Activated CD8-positive, alpha-beta memory T cell treated with anti-CD3 and anti-CD28 coated beads for 4 hours (primary cell): ENCODE results near the gene CTIF.

Source experiments
- DNase-seq, 2 donors: peaks; one replicate each; pipeline ENCODE4 v3.0.0-alpha.2; 2020; ENCODE audit warnings: low read depth in 2 of 2

CTIF gene

DNA sequence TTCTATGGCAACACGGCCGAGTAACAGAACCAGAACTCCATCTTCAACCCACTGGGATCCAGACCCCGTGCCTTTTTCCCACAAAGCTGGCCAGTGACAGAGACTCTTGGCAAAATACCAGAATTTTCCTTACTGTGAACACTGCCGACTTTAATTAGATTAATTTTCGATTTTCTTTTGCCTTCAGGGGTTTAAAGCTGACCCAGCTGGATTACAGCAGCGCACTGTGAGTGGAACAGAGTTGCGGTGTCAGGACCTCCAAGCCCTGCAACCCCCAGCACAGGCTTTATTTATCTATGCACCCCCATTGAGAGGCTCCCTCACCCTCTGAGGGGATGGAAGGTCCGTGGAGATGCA is 36.4 kb downstream of the CTIF start:
- no peak for DNase-seq

DNA sequence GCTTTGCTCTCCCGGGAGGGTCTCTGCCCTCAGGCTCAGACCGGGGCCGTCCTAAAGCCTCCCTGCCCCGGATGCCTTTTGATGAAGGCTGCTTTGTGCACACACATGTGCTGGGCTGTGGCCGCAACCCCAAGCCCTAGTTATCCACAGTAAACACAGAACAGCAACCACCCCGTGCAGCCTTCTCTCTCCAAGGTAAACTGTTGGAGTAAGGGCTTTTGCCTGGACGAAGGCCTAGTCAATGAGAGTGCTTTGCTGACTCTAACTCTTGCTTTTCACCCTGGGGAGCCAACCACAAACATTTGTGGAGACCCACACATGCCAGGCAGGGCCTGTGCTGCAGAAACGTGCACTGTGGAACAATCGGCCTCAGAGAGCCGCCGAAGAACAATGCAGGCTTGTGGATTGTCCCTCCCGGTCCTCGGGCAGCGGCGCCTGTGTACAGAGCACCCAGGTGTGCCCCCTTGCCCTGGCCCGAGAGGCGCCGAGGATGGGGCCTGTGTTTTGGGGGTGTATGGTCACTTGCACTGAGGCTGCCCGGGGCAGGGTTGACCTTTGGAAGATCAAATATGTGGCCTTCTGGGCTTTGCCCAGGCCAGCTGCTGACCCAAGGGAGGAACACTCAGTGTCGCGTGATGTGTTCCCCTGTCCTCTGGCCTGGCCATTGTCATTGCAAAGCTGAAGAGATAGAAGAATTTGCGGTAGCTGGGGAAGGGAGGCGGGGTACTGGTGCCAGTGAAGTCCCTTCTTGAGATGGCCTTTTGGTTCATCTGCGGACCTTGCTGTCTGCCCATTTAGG is 37.0 kb downstream of the CTIF start:
- no peak for DNase-seq

DNA sequence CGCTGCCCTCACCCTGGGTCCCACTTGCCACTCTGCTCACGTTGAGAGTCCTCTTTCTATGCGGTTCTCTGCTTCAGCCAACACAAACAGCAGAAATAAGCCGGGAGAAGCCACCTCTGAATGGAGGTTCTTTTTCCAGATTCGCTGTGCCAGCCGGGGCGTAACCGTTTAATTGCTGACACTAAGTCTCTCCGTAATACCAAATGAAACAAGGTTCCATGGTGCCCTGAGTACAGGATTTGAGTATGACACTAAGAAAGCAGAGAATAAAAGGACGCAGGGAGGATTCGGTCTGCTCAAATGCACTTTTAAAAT is 37.6 kb downstream of the CTIF start:
- no peak for DNase-seq

DNA sequence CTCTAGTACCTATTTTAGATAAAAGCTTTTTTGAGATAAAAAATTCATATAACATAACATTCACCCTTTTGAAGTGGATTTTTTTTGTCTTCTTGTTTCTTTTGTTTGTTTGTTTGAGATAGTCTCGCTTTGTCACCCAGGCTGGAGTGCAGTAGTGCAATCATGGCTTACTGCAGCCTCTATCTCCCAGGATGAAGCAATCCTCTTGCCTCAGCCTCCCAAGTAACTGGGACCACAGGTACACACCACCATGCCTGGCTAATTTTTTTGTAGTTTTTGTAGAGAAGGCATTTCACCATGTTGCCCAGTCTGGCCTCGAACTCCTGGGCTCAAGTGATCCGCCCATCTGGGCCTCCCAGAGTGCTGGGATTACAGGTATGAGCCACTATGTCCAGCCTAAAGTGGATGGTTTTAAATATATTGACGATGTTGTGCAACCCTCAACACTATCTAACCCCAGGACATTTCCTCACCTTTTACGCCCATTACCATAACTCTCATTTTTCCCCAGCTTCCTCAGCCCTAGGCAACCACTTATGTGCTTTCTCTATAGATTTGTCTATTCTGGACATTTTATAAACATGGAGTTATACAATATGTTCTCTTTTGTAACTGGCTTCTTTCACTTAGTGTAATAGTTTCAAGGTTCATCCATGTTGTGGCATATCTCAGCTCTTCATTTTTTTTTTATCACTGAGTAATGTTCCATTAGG is 38.8 kb downstream of the CTIF start:
- DNase-seq: no peak

DNA sequence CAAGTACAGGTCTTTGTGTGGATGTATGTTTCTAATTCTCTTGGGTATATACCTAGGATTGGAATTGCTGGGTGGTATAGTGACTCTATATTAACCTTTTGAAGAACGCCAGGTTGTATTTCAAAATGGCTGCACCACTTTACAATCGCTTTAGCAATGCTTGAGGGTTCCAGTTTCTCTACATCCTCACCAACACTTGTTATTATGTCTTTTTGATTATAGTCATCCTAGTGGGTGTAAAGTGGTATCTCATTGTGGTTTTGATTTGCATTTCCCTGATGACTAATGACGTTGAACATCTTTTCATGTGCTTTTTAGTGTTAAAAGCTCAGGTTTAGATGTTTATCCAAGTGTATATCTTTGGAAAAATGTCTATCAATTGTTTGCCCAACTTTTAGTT is 39.5 kb downstream of the CTIF start:
- DNase-seq: no peak

DNA sequence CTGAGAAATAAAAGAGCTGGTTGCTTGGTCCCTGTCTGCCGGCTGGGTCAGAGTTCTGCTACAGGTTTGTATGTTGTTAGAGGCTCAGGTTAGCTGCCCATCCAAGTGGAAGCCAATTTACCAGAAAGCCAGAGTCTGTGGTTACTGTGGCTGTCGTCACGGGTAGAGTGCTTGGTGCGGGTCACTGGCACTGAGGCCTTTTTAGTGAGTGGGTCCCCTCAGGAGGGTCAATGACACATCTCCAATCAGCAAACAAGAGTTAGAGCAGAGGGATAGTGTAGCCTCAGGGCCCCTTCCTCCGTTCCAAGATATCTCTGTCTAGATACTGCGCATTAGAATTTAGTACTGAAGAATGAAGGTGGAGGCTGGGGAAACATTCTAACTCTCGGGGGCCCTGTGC is 41.2 kb downstream of the CTIF start:
- no peak for DNase-seq

DNA sequence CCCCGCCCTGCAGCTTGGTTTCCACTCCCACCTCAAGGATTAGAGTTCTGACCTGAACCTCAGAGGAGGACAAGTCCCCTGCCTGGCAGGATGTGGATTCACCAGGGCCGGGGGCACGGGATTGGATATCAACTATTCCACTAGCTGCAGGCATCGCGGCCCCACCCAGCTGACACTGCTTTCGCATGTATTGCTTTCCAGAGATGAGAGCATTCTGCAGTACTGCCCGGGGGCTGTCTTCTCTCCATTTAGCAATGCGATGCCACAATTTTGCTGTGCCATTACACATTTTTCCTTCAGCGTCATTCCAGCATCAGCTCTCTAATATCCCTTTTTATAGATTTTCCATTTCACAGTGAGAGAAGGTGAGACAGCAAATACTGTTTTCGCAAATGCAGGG is 42.0 kb downstream of the CTIF start:
- DNase-seq: no peak

DNA sequence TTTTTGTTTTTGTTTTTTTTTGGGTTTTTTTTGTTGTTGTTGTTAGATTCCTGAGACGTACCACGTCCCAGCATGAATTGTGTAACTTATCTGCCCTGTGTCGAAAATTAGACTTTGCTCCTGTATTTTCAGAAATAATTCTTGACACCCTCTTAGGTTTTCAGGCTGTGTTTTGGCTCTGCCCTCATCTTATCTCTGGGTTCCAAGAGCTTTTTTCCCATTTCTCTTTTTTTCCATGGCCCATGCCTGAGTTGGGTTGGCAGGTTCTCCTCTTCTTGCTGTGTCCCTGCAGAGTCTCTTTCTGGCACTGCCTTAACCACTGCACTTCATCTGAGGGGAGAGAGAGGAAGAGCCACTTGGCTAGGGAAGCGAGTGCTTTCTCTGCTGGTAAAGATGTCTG is 42.4 kb downstream of the CTIF start:
- no peak for DNase-seq

DNA sequence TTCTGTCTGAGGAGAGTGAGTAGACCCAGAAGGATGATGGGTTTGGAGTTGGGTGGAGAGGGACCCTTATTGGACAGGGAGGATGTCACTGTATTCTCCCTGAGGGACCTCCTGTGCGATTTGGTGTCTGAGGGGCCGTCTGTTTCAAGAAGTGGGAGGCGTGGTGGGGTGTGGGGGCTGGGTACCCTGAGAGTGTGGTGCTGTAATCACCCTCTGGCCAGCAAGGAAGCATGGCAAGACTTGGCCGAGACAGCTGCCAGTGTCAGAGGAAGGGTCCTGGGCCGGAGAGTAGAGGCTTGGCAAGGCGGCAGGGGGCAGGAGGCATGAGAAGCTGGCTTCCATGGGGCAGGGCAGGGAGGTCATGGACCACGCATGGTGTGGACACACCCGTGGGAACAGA is 43.1 kb downstream of the CTIF start:
- no peak for DNase-seq

DNA sequence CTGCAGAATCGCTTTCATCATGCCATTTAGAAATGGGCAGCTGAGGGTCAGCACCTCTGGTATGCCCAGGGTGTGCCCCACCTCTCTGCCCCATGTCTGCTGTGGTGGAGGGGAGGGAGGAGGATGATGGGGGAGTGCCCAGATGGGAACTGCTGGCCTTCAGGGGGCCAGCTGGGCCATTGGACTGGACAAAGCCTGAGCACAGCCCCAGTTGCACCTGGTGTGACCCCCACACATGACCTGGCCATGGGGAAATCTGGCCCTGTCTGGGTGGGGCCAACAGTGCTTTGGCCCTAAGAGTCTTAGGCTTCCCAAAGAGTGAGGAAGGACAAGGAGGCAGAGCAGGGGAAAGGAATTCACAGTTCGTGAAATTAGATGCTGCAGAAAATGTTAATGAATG is 44.1 kb downstream of the CTIF start:
- DNase-seq: no peak

DNA sequence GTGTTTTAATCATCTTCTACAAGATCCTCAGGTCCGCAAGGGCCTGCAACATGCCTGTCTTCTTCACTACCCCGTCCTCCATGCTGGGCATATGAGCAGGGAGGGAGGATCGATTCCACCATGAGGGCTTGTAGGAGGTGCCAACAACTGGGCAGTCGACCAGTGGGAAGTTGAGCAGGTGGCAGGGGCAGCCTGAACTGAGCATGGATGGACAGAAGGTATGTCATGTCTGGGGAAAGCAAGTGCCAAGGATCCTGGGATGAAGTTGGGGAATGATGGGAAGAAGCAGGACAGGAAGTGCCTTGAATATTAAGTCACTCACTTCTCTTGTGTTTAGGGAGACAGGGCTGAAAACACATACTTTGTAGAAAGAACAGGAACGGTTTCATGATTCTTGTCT is 44.7 kb downstream of the CTIF start:
- no peak for DNase-seq

DNA sequence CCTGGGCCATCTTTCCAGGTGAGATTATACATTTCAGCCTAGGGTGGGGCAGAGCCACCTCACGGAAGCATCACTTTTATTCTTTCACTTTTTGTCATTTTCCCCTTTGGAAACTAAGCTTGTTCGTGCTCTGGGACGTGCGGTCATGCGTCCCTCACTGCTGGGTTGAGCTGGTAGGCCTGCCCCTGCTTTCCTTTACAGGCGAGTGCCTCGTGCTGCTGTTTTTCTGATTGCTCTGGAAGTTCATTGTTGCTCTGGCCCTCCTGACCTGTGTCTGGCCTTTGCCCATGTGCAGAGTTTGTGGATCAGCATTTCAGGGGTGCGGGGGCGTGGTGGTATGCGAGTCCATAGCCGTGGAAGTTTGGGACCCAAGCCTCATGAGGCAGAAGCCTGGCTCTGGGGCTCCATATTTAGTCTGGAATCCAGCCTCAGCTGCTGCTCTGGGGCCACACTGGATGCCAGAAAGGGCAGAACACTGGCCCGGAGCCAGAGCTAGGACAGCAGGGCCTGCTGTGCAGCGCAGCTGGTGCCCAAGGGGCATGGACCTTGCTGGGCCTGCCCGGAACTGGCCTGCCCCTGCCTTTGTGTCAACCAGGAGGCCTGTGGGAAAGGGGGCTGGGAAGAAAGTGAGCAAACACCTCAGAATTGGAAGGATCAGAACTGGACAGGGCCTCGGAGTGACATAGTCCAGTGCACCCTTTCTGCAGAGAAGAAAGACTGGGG is 51.1 kb downstream of the CTIF start:
- no peak for DNase-seq

DNA sequence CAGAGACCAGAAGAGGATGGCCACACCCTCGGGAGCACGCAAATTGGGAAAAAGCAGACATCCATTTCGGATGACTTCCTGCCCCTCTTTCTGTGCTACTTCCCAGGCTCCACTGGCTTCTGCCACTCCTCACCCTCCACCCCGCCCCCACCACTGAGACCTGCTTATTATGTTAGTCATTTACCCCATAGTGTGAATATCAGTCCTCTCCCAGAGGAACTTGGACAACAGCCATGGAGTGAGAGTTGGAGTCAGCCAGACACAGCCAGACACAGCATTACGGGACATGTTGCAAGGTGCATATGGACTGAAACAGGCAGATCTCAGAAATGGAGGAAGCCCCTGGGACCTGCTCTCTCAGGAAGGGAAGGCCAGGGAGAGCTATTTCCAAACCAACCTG is 51.8 kb downstream of the CTIF start:
- no peak for DNase-seq

DNA sequence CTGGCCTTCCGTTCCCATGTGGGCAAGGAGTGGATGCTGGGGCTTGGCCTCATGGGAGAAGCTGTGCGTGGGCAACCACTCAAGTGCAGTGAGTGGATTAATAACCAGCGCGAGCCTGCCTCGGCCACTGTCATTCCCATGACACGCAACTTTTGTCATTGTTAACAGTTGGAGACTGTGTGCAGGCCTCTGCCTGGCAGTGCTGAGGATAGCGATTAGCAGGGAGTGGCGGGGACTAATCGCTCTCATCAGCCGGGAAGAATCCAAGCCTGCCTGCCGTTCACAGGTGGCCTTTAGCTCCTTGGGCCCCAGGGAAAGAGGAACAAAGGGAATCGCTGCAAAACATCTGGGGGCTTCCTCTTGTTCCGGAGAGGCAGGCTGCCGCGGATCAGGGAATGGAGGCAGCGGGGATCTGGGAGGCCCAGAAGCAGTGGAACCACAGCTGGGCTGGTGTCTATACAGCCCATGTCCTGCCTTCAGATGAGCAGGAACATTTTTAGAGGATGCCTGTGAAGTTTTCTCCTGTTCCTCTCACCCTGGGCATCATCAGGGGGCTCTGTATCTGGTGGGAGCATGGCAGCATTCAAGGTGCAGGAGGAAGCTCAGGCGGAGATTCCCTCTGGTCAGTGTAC is 53.8 kb downstream of the CTIF start:
- no peak for DNase-seq

DNA sequence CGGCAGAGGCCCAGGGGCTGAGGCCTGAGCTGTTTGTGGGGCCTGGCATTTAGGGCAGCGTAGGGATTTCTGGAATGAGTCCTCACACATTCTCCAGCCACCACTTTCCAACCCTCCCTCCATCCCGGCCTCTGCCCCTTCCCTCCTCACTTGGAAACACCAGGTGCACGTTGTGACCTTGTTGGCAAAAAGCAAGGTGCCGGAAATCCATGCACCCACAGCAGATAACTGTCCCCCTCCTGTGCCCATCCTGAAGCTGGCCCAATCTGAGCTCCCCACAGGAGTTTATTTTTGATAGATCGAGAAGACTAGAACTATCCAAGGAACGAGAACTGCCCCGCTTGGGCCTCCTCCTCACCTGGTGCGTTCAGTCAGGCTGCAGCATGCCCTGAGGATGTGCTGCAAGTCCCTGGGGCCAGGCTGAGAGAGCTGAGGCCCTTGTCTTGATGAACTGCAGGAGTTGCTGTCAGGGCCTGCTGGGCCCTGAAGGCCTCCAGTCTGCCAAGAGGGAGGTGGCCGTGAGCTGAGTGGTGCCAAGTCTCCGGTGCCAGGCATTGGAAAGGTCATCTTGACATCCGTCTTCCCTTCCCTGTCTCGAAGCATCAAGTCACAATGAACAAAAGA is 55.8 kb downstream of the CTIF start:
- DNase-seq: no peak

DNA sequence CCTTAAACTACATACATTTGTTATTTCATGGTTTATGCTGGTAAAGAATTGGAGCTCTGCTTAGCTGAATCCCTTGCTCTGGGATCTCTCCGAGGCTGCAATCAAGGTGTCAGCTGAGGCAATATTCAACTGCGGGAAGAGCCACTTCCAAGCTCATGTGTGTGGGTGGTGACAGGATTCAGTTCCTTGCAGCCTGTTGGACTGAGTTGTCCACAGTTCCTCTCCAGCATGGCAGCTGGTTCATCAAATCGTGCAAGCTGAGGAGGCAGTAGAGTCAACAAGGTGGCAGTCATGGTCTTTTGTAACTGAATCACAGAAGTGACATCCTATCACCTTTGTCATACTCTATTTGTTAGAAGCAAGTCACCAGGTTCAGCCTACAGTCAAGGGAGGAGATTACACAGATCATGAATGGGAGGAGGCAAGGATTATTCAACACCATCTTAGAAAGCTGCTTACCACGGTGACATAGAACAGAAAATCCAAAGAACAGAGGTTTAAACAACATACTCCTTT is 56.9 kb downstream of the CTIF start:
- no peak for DNase-seq

DNA sequence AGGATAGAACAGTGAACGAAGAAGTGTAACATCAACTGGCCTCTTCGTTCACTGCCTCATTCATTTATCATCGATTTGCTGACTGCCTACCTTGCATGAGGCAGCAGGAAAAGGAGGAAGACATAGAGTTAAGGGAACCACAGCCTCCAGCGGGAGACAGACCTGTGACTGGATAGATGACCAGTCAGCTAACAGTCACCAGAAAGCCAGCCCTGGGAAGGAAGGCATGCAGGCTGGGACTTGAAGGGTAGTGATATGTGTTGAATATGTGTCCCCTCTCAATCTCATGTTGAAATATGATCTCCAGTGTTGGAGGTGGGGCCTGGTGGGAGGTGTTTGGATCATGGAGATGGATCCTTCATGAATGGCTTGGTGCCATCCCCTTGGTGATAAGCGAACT is 58.3 kb downstream of the CTIF start:
- no peak for DNase-seq

DNA sequence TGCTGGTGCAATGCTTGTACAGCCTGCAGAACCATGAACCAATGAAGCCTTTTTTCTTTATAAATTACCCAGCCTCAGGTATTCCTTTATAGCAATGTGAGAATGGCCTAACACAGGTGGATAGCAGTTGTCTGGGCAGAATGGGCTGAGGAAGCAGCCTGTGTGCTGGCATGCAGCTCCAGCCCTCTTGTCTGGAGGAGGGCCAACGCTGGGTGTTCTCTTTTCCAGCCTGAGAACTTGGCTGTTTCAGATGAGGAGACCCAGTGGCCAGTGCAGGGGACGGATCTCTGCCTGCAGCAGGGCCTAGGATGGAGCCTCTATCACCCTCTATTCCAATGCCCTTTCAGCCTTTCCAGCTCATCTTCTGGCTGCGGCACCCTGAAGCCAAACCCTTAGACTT is 58.8 kb downstream of the CTIF start:
- DNase-seq: no peak

DNA sequence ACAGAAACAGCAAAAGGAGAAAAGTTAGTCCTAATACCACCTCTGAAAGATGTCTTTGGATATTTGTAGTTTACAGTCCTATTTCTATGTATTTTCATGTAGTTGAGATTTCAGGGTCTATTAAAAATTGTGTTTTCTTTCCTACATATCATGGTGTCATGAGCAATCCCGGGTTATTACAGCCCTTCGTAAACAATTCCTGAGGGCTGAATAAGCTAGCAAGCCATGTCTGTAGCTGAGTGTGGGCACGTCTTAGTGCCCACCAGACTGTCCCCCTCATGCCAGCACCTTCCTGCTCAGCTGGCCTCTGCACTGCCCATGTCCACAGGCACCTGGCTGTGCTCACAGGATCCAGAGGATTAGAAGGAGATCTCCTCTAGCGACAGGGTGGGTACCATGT is 60.6 kb downstream of the CTIF start:
- no peak for DNase-seq

DNA sequence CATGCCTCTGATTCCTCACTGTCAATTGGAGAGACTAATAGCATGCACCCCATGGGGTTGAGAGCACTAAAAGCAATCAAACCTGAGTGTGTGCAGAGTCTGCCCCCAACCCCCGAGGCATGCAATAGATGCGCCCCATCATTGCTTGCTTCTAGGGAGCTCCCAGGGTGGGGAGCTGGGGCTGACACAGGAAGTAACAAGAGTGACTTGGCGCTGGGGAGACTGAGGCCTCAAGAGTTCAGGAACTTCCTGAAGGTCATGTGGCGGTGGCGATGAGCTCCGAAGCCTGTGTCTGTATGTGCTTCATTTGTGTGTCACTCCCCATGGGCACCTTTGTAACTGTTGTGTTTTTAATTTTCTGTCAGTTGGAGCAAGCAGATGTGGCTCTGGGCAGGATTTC is 61.2 kb downstream of the CTIF start:
- DNase-seq: no peak

DNA sequence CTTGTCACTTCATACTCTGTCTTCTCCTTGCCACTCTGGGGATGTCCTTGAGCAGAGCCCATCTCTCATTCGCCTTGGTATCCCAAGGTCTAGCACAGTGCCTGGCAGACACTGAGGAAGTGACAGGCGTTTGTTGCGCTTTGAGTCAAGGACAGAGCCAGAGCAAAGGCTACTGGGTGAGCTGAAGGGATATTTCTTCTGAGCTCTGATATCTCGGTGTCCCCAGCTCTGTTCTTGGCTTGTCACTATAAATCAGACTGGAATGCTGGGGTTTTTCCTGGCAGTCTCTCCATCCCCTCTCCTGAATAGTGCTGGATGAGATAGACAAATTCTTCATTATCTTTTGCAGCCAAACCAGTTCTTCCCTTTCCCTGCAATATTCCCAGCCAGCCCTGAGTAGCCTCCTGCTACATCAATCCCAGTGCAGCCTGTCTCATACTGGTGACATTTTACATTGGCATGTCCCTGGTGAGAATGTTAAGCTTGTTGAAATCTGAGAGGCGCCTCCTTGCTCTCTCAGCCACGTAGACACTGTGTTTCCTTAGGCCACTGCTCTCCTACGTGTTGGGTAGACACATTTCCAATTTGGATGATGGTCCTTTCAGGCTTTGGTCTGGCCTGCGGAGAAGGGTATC is 61.7 kb downstream of the CTIF start:
- no peak for DNase-seq

DNA sequence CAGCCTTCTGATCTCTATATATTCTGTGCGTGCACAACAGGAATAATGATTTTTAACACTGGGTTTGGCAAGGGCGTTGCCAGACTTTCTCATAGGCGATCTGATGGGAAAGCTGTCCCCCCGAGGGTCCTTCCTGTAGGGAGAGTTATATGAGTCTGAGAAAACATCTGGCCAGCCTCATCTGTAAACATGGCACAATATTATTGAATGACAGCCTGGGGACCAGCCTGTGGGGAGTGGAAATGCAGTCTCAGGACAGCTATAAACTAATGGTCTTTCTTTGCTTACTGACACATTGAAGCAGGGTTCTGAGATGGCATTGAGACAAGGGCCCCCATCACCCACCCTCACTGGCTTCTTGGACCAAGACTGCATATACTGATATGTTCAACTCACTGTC is 62.5 kb downstream of the CTIF start:
- DNase-seq: no peak
